G401 (cell line): ENCODE data around the gene GGT5. TPM values are rescaled to one million over a fixed set of nuclear protein-coding genes. Genes with fewer than 3 reads are reported as not detected.
"Not testable (repeated sequence)": the region's sequence is repeated elsewhere in the genome, so short reads cannot be mapped to it uniquely, and the experiment has no call there.

Source experiments
- DNase-seq: peaks from one replicate; pipeline ENCODE4 v3.0.0-alpha.2; 2015; ENCODE audit warnings: low spot score
- in situ Hi-C: cut with HindIII; loops from 2 replicates; pipeline ENCODE4 v1.10.0; 2016; ENCODE audit warnings: low sequenced_read_pairs, mixed read lengths
- total RNA-seq: library from RNA; depleted of rRNA; stranded (reverse); fragments of >200 nt; shearing (Covaris generic); gene quantifications from 2 replicates; pipeline ENCODE4 v1.2.3, GENCODE V29; 2014

The GGT5 gene
- total RNA-seq, 1 experiment from 2014 or later: not detected

- DNase-seq: no peak
- in situ Hi-C loops: no loop called here
Observed at GRCh38 chr22:24187731-24188644, 56.9 kb downstream of the GGT5 start.

GRCh38 chr22:24186892-24187670 lies 57.8 kb downstream of the GGT5 start:
- DNase-seq: no peak
- in situ Hi-C loops: no loop called here

GRCh38 chr22:24186352-24186740 lies 58.5 kb downstream of the GGT5 start:
- in situ Hi-C loops: no loop called here
- DNase-seq: no peak

GRCh38 chr22:24185501-24186351 lies 59.2 kb downstream of the GGT5 start:
- in situ Hi-C loops: no loop called here
- DNase-seq: no peak

GRCh38 chr22:24185001-24185500 lies 59.8 kb downstream of the GGT5 start:
- DNase-seq: no peak
- in situ Hi-C loops: no loop called here

- in situ Hi-C loops: no loop called here
- no peak for DNase-seq
Observed at GRCh38 chr22:24184057-24184798, 60.7 kb downstream of the GGT5 start.

- in situ Hi-C loops: no loop called here
- DNase-seq: no peak
Observed at GRCh38 chr22:24183321-24184031, 61.4 kb downstream of the GGT5 start.

GRCh38 chr22:24182900-24183246 lies 62.0 kb downstream of the GGT5 start:
- DNase-seq, in situ Hi-C loops: not testable (repeated sequence)

- peak; percentile 58 for DNase-seq
- in situ Hi-C loops: no loop called here
Observed at GRCh38 chr22:24181996-24182899, 62.6 kb downstream of the GGT5 start.

GRCh38 chr22:24181088-24181995 lies 63.5 kb downstream of the GGT5 start, which contains the start of gene SUSD2:
Gene SUSD2, plus strand, starts transcription at chr22:24181487. Its CDS starts 33 bp downstream, at chr22:24181520.
- DNase-seq: peak; percentile 94
- in situ Hi-C loops: no loop called here

GRCh38 chr22:24180316-24181087 lies 64.4 kb downstream of the GGT5 start:
- no peak for DNase-seq
- in situ Hi-C loops: no loop called here

- in situ Hi-C loops: no loop called here
- DNase-seq: no peak
Observed at GRCh38 chr22:24179478-24180210, 65.2 kb downstream of the GGT5 start.

- in situ Hi-C loops: no loop called here
- DNase-seq: no peak
Observed at GRCh38 chr22:24178502-24179440, 66.1 kb downstream of the GGT5 start.

- in situ Hi-C loops: no loop called here
- DNase-seq: no peak
Observed at GRCh38 chr22:24178021-24178431, 66.9 kb downstream of the GGT5 start.
